ENCODE data around the gene TACC2. TPM values are rescaled to one million over a fixed set of nuclear protein-coding genes. Genes with fewer than 3 reads are reported as not detected.
A peak's percentile ranks its signal among the peaks of the same experiment; 100 is the strongest.

TACC2 gene
- total and polyA plus RNA-seq, 4 donors: 43.3 to 309 (median 127) TPM

DNA sequence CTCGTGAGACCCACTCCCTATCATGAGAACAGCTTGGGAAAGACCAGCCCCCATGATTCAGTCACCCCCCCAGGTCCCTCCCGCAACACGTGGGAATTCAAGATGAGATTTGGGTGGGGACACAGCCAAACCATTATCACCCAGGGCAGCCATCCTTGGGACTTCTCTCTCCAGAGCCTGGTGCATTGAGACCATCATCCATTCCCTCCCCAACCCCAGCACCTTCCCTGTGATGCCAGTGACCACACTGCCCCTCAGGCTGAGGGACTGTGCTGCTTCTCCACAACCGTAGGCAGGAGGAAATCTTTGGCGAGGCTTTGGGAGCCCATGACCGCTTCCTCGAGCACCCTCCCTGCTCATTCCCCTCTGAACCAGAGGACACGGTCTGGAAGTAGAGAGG lies 64.4 kb downstream of the TACC2 start:
- no peak for DNase-seq
- Histone ChIP-seq H3K36me3 (ENCODE audit: control insufficient read depth in 4 of 4, insufficient read depth in 4 of 4, low read length in 4 of 4) (no peaks in the 10 kb centered on the region), H3K27ac (ENCODE audit: low read depth in 1 of 2, low read length in 1 of 2) (peak overlapping the region in 1 of 2 donors; percentile 16), H3K4me3 (no peak overlapping the region), H3K9ac (ENCODE audit: insufficient read depth in 1 of 2, low read length in 2 of 2) (no peak overlapping the region), H3K27me3 (ENCODE audit: control insufficient read depth in 3 of 3, insufficient read depth in 3 of 3, low read length in 2 of 3) (no peaks in the 10 kb centered on the region), H3K4me1 (ENCODE audit: control insufficient read depth in 5 of 5, insufficient read depth in 5 of 5, low read length in 5 of 5) (peaks cover 0 to 8% (median 3%) of the 10 kb centered on the region in 5 donors), H3K9me3 (ENCODE audit: control insufficient read depth in 4 of 4, insufficient read depth in 3 of 4, low read length in 3 of 4) (no peaks in the 10 kb centered on the region)
- TF ChIP-seq, protein P1, sequence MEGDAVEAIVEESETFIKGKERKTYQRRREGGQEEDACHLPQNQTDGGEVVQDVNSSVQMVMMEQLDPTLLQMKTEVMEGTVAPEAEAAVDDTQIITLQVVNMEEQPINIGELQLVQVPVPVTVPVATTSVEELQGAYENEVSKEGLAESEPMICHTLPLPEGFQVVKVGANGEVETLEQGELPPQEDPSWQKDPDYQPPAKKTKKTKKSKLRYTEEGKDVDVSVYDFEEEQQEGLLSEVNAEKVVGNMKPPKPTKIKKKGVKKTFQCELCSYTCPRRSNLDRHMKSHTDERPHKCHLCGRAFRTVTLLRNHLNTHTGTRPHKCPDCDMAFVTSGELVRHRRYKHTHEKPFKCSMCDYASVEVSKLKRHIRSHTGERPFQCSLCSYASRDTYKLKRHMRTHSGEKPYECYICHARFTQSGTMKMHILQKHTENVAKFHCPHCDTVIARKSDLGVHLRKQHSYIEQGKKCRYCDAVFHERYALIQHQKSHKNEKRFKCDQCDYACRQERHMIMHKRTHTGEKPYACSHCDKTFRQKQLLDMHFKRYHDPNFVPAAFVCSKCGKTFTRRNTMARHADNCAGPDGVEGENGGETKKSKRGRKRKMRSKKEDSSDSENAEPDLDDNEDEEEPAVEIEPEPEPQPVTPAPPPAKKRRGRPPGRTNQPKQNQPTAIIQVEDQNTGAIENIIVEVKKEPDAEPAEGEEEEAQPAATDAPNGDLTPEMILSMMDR (IDR thresholded peaks at IDR 0.05; ENCODE audit: control extremely low read depth, extremely low read depth): no peak
- whole genome bisulfite sequencing, 2 donors: 87 to 93% methylated on average over 8 of the region's 8 CpGs
- no peak for ATAC-seq (ENCODE audit: insufficient read depth, low FRiP score)

DNA sequence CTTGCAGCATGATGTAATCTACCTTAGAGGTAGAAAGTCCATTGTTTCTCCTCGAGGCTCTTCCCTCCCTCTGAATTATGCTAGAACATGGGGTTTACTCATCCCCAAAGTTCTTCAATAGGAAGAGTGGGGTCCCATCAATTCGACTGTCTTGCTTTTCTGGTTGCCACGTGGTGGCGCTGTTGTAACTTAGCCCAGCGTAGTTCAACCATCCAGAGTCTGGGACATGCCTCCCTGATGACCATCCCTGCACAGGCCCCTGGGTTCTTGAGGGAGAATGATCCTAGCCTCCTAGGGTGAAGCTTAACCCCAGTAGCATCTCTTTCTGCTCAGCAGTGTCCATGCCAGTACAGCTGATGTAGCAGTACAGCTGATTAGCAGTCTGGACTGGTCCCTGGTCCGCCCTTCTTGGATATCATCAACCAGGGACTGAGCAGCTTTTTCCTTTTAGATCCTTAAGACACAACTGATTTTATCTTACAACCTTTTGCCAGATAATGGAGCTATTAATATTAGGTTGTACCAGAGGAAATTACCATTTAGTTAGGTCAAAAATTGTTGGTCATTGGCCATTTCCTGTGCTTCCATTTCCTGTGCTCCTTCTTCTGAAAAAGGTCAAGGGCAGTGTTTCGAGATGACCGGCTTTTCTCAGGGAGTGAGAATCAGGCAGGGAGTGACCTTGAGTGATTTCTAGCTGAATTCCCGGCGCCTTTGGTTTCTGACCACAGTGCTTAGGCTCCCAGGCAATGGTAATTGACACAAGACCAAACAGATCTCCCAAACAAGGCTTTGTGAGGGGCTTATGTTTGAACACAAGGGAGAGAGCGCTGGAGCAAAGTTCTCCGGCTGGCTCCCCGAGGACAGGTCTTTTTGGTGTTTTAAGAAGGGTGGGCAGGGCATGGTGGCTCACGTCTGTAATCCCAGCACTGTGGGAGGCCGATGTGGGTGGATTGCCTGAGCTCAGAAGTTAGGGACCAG lies 65.4 kb downstream of the TACC2 start:
- 44 to 53% methylated on average over 15 of the region's 15 CpGs for WGBS, 2 donors
- TF ChIP-seq, protein P1 (IDR thresholded peaks at IDR 0.05; ENCODE audit: control extremely low read depth, extremely low read depth): peak; percentile 15
- peak overlapping the region; percentile 69 to 70 for H3K27ac ChIP-seq (ENCODE audit: low read depth in 1 of 2, low read length in 1 of 2)

DNA sequence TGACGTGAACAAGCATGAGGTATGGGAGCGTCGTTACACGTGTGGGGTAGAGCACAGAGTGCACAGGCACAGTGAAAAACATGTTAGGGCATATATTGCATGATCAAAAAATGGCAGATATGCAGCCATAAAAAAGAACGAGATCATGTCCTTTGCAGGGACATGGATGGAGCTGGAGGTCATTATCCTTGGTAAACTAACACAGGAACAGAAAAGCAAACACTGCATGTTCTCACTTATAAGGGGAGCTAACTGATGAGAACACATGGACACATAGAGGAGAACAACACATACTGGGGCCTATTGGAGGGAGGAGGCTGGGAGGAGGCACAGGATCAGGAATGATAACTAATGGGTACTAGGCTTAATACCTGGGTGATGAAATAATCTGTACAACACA lies 66.3 kb downstream of the TACC2 start:
- Histone ChIP-seq H3K27ac (ENCODE audit: low read depth in 1 of 2, low read length in 1 of 2) (peak overlapping the region in 1 of 2 donors; percentile 69), H3K36me3 (ENCODE audit: control insufficient read depth in 4 of 4, insufficient read depth in 4 of 4, low read length in 4 of 4) (no peaks in the 10 kb centered on the region), H3K4me1 (ENCODE audit: control insufficient read depth in 5 of 5, insufficient read depth in 5 of 5, low read length in 5 of 5) (peaks cover 0 to 8% (median 3%) of the 10 kb centered on the region in 5 donors), H3K27me3 (ENCODE audit: control insufficient read depth in 3 of 3, insufficient read depth in 3 of 3, low read length in 2 of 3) (no peaks in the 10 kb centered on the region), H3K4me3 (no peak overlapping the region), H3K9ac (ENCODE audit: insufficient read depth in 1 of 2, low read length in 2 of 2) (no peak overlapping the region), H3K9me3 (ENCODE audit: control insufficient read depth in 4 of 4, insufficient read depth in 3 of 4, low read length in 3 of 4) (no peaks in the 10 kb centered on the region)
- ATAC-seq (ENCODE audit: insufficient read depth, low FRiP score): no peak
- DNase-seq: no peak
- 94 to 96% methylated on average over 5 of the region's 5 CpGs for WGBS, 2 donors
- TF ChIP-seq, protein P1 (IDR thresholded peaks at IDR 0.05; ENCODE audit: control extremely low read depth, extremely low read depth): no peak

More for the DNA sequence above, 65.4 kb downstream of the TACC2 start:
- H3K9ac ChIP-seq (ENCODE audit: insufficient read depth in 1 of 2, low read length in 2 of 2): no peak overlapping the region
- no peaks in the 10 kb centered on the region for H3K36me3 ChIP-seq (ENCODE audit: control insufficient read depth in 4 of 4, insufficient read depth in 4 of 4, low read length in 4 of 4)
- H3K27me3 ChIP-seq (ENCODE audit: control insufficient read depth in 3 of 3, insufficient read depth in 3 of 3, low read length in 2 of 3): no peaks in the 10 kb centered on the region
- ATAC-seq (ENCODE audit: insufficient read depth, low FRiP score) (no peak), DNase-seq (peak; percentile 17 to 47 (median 34))
- no peak overlapping the region for H3K4me3 ChIP-seq
- H3K9me3 ChIP-seq (ENCODE audit: control insufficient read depth in 4 of 4, insufficient read depth in 3 of 4, low read length in 3 of 4): no peaks in the 10 kb centered on the region
- peaks cover 0 to 8% (median 3%) of the 10 kb centered on the region in 5 donors for H3K4me1 ChIP-seq (ENCODE audit: control insufficient read depth in 5 of 5, insufficient read depth in 5 of 5, low read length in 5 of 5)

Data from lung (tissue), 12 donors.